Lower leg skin (tissue), 3 donors: ENCODE measurements around the gene NUP37.

Experiments used
- POLR2A ChIP-seq, 2 donors: fragments of 450-650 bp; IDR thresholded peaks; one replicate each; pipeline ENCODE4 v1.6.1; 2016 to 2017; ENCODE audit warnings: antibody characterized with exemption in 2 of 2, mild to moderate bottlenecking in 1 of 2, moderate library complexity in 1 of 2
- TF ChIP-seq, protein P1 (sequence below), 3 donors: fragments of 450-650 bp; IDR thresholded peaks; one replicate each; pipeline ENCODE4 v1.5.1; 2016; ENCODE audit warnings: antibody characterized with exemption in 3 of 3, mild to moderate bottlenecking in 3 of 3, moderate library complexity in 2 of 3

DNA sequence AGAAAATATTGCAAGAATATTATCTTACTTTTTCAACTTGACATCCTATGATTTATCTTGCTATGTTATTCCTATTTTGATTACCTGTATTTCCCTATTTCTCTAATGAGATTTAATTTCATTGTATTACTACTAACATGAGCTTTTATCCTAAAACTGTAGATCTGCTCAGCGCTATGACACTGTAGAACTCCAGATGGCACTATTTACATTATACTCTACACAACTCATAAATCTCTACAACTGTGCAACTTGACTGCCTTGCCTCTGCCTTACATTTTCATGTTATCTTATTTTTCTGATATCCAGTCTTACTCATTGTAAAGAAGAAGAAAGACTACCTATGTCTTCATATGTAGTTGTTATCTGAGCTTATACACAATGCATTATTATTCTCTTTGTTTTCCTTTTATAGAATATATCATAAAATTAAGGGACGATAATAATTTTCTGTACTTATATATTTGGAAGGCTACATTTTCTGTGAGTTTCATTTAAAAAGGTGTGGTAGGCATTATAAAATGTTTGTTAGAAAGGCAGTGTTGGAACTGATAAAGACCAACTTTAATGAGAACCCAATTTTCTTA lies 24.1 kb downstream of the NUP37 start:
- TF ChIP-seq, protein P1, sequence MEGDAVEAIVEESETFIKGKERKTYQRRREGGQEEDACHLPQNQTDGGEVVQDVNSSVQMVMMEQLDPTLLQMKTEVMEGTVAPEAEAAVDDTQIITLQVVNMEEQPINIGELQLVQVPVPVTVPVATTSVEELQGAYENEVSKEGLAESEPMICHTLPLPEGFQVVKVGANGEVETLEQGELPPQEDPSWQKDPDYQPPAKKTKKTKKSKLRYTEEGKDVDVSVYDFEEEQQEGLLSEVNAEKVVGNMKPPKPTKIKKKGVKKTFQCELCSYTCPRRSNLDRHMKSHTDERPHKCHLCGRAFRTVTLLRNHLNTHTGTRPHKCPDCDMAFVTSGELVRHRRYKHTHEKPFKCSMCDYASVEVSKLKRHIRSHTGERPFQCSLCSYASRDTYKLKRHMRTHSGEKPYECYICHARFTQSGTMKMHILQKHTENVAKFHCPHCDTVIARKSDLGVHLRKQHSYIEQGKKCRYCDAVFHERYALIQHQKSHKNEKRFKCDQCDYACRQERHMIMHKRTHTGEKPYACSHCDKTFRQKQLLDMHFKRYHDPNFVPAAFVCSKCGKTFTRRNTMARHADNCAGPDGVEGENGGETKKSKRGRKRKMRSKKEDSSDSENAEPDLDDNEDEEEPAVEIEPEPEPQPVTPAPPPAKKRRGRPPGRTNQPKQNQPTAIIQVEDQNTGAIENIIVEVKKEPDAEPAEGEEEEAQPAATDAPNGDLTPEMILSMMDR (IDR thresholded peaks at IDR 0.05) = no peak
- TF ChIP-seq POLR2A (IDR thresholded peaks at IDR 0.05) = no peak
